T-helper 2 cell treated with Interferon-gamma antibody and Interleukin-4, amounts not matched to agents 5 μg/mL and 100 μg/mL, for 36 hours (primary cell): ENCODE data around the gene SGSH.
"Not testable (repeated sequence)": the region's sequence is repeated elsewhere in the genome, so short reads cannot be mapped to it uniquely, and the experiment has no call there.

Experiments
- DNase-seq: peaks from one replicate; pipeline ENCODE4 v3.0.0; 2021; ENCODE audit warnings: low spot score
- H3K27ac Mint-ChIP-seq: one replicate; pipeline ENCODE4 v1.8.0; 2021; ENCODE audit warnings: mild to moderate bottlenecking, mixed read lengths
- H3K27me3 Mint-ChIP-seq: one replicate; pipeline ENCODE4 v1.8.0; 2021; ENCODE audit warnings: low read depth, mixed read lengths
- H3K36me3 Mint-ChIP-seq: one replicate; pipeline ENCODE4 v1.8.0; 2021; ENCODE audit warnings: low read depth, mixed read lengths
- H3K4me1 Mint-ChIP-seq: one replicate; pipeline ENCODE4 v1.8.0; 2021; ENCODE audit warnings: low read depth, mixed read lengths
- H3K4me3 Mint-ChIP-seq: one replicate; pipeline ENCODE4 v1.8.0; 2022; ENCODE audit warnings: mild to moderate bottlenecking, moderate library complexity, mixed read lengths
- H3K9me3 Mint-ChIP-seq: one replicate; pipeline ENCODE4 v1.8.0; 2021; ENCODE audit warnings: mixed read lengths

The SGSH gene

GRCh38 chr17:80203471-80203963 lies 16.6 kb downstream of the SGSH start:
- DNase-seq, result no peak
- no peak overlapping the region for H3K4me3 Mint-ChIP-seq
- H3K9me3 Mint-ChIP-seq, result no peaks in the 10 kb centered on the region
- no peaks in the 10 kb centered on the region for H3K4me1 Mint-ChIP-seq
- no peak overlapping the region for H3K27ac Mint-ChIP-seq
- no peaks in the 10 kb centered on the region for H3K27me3 Mint-ChIP-seq
- peaks cover 2% of the 10 kb centered on the region for H3K36me3 Mint-ChIP-seq

- H3K27ac Mint-ChIP-seq, result no peak overlapping the region
- H3K36me3 Mint-ChIP-seq, result peaks cover 2% of the 10 kb centered on the region
- no peaks in the 10 kb centered on the region for H3K9me3 Mint-ChIP-seq
- H3K27me3 Mint-ChIP-seq, result no peaks in the 10 kb centered on the region
- H3K4me1 Mint-ChIP-seq, result no peaks in the 10 kb centered on the region
- DNase-seq, result no peak
- H3K4me3 Mint-ChIP-seq, result no peak overlapping the region
Measured at GRCh38 chr17:80202197-80202596, 17.9 kb downstream of the SGSH start.

- H3K4me1 Mint-ChIP-seq, result no peaks in the 10 kb centered on the region
- H3K27me3 Mint-ChIP-seq, result no peaks in the 10 kb centered on the region
- H3K27ac Mint-ChIP-seq, result no peak overlapping the region
- no peaks in the 10 kb centered on the region for H3K36me3 Mint-ChIP-seq
- H3K9me3 Mint-ChIP-seq, result no peaks in the 10 kb centered on the region
- H3K4me3 Mint-ChIP-seq, result no peak overlapping the region
- no peak for DNase-seq
Measured at GRCh38 chr17:80201446-80201845, 18.7 kb downstream of the SGSH start.

GRCh38 chr17:80199295-80199694 lies 20.8 kb downstream of the SGSH start:
- not testable (repeated sequence) for H3K9me3 Mint-ChIP-seq, DNase-seq, H3K4me3 Mint-ChIP-seq, H3K27ac Mint-ChIP-seq, H3K27me3 Mint-ChIP-seq, H3K36me3 Mint-ChIP-seq, H3K4me1 Mint-ChIP-seq

- DNase-seq, result no peak
- Mint-ChIP-seq H3K4me3 (no peak overlapping the region), H3K36me3 (no peaks in the 10 kb centered on the region), H3K9me3 (no peaks in the 10 kb centered on the region), H3K4me1 (no peaks in the 10 kb centered on the region), H3K27ac (no peak overlapping the region), H3K27me3 (no peaks in the 10 kb centered on the region)
Measured at GRCh38 chr17:80198144-80198661, 21.9 kb downstream of the SGSH start.

- DNase-seq, result no peak
- no peaks in the 10 kb centered on the region for H3K36me3 Mint-ChIP-seq
- H3K4me1 Mint-ChIP-seq, result no peaks in the 10 kb centered on the region
- H3K9me3 Mint-ChIP-seq, result no peaks in the 10 kb centered on the region
- H3K27me3 Mint-ChIP-seq, result peaks cover 4% of the 10 kb centered on the region
- no peak overlapping the region for H3K27ac Mint-ChIP-seq
- H3K4me3 Mint-ChIP-seq, result no peak overlapping the region
Measured at GRCh38 chr17:80196652-80197051, 23.5 kb downstream of the SGSH start.

- DNase-seq, result peak; percentile 22
- H3K36me3 Mint-ChIP-seq, result no peaks in the 10 kb centered on the region
- H3K4me1 Mint-ChIP-seq, result no peaks in the 10 kb centered on the region
- no peak overlapping the region for H3K4me3 Mint-ChIP-seq
- H3K9me3 Mint-ChIP-seq, result no peaks in the 10 kb centered on the region
- peaks cover 4% of the 10 kb centered on the region for H3K27me3 Mint-ChIP-seq
- no peak overlapping the region for H3K27ac Mint-ChIP-seq
Measured at GRCh38 chr17:80195671-80196529, 24.2 kb downstream of the SGSH start.

GRCh38 chr17:80195141-80195540 lies 25.0 kb downstream of the SGSH start:
- Mint-ChIP-seq H3K4me1 (no peaks in the 10 kb centered on the region), H3K4me3 (no peak overlapping the region), H3K36me3 (no peaks in the 10 kb centered on the region), H3K27ac (no peak overlapping the region), H3K9me3 (no peaks in the 10 kb centered on the region), H3K27me3 (peaks cover 4% of the 10 kb centered on the region)
- DNase-seq, result no peak

GRCh38 chr17:80191865-80192661 lies 28.1 kb downstream of the SGSH start:
- H3K27me3 Mint-ChIP-seq, result peaks cover 6% of the 10 kb centered on the region
- no peak for DNase-seq
- H3K36me3 Mint-ChIP-seq, result no peaks in the 10 kb centered on the region
- no peak overlapping the region for H3K27ac Mint-ChIP-seq
- H3K9me3 Mint-ChIP-seq, result no peaks in the 10 kb centered on the region
- H3K4me3 Mint-ChIP-seq, result no peak overlapping the region
- H3K4me1 Mint-ChIP-seq, result no peaks in the 10 kb centered on the region

- no peak for DNase-seq
- Mint-ChIP-seq H3K9me3 (no peaks in the 10 kb centered on the region), H3K4me3 (no peak overlapping the region), H3K4me1 (no peaks in the 10 kb centered on the region), H3K27ac (no peak overlapping the region), H3K36me3 (no peaks in the 10 kb centered on the region), H3K27me3 (peaks cover 7% of the 10 kb centered on the region)
Measured at GRCh38 chr17:80191192-80191591, 28.9 kb downstream of the SGSH start.

- DNase-seq, result no peak
- no peak overlapping the region for H3K4me3 Mint-ChIP-seq
- peaks cover 7% of the 10 kb centered on the region for H3K27me3 Mint-ChIP-seq
- no peaks in the 10 kb centered on the region for H3K4me1 Mint-ChIP-seq
- H3K9me3 Mint-ChIP-seq, result no peaks in the 10 kb centered on the region
- no peak overlapping the region for H3K27ac Mint-ChIP-seq
- no peaks in the 10 kb centered on the region for H3K36me3 Mint-ChIP-seq
Measured at GRCh38 chr17:80190716-80191115, 29.4 kb downstream of the SGSH start.

GRCh38 chr17:80189611-80190010 lies 30.5 kb downstream of the SGSH start:
- DNase-seq, result no peak
- no peaks in the 10 kb centered on the region for H3K36me3 Mint-ChIP-seq
- H3K4me1 Mint-ChIP-seq, result no peaks in the 10 kb centered on the region
- no peak overlapping the region for H3K27ac Mint-ChIP-seq
- peaks cover 7% of the 10 kb centered on the region for H3K27me3 Mint-ChIP-seq
- no peak overlapping the region for H3K4me3 Mint-ChIP-seq
- H3K9me3 Mint-ChIP-seq, result no peaks in the 10 kb centered on the region

GRCh38 chr17:80187515-80187941 lies 32.6 kb downstream of the SGSH start:
- H3K4me1 Mint-ChIP-seq, result no peaks in the 10 kb centered on the region
- H3K36me3 Mint-ChIP-seq, result no peaks in the 10 kb centered on the region
- no peak overlapping the region for H3K4me3 Mint-ChIP-seq
- H3K9me3 Mint-ChIP-seq, result no peaks in the 10 kb centered on the region
- no peak for DNase-seq
- H3K27ac Mint-ChIP-seq, result no peak overlapping the region
- H3K27me3 Mint-ChIP-seq, result peaks cover 7% of the 10 kb centered on the region

GRCh38 chr17:80187090-80187489 lies 33.0 kb downstream of the SGSH start:
- no peak for DNase-seq
- Mint-ChIP-seq H3K4me1 (no peaks in the 10 kb centered on the region), H3K27me3 (peaks cover 7% of the 10 kb centered on the region), H3K36me3 (no peaks in the 10 kb centered on the region), H3K27ac (no peak overlapping the region), H3K9me3 (no peaks in the 10 kb centered on the region), H3K4me3 (no peak overlapping the region)
